DND-41 (cell line): ENCODE results near the gene DSCAML1.

Source experiments
- EZH2 ChIP-seq: IDR thresholded peaks from 3 replicates; pipeline ENCODE4 v1.6.1; 2012; ENCODE audit warnings: borderline replicate concordance, low read depth, mild to moderate bottlenecking, moderate library complexity, low read length, inconsistent platforms; ENCODE audit not compliant: severe bottlenecking
- TF ChIP-seq, protein P1 (sequence below): IDR thresholded peaks from 2 replicates; pipeline ENCODE4 v1.5.1; 2012; ENCODE audit warnings: borderline replicate concordance, low read length, moderate library complexity, mild to moderate bottlenecking; ENCODE audit not compliant: poor library complexity, severe bottlenecking; ENCODE audit errors: extremely low read depth

- TF ChIP-seq, protein P1, sequence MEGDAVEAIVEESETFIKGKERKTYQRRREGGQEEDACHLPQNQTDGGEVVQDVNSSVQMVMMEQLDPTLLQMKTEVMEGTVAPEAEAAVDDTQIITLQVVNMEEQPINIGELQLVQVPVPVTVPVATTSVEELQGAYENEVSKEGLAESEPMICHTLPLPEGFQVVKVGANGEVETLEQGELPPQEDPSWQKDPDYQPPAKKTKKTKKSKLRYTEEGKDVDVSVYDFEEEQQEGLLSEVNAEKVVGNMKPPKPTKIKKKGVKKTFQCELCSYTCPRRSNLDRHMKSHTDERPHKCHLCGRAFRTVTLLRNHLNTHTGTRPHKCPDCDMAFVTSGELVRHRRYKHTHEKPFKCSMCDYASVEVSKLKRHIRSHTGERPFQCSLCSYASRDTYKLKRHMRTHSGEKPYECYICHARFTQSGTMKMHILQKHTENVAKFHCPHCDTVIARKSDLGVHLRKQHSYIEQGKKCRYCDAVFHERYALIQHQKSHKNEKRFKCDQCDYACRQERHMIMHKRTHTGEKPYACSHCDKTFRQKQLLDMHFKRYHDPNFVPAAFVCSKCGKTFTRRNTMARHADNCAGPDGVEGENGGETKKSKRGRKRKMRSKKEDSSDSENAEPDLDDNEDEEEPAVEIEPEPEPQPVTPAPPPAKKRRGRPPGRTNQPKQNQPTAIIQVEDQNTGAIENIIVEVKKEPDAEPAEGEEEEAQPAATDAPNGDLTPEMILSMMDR = no peak
- TF ChIP-seq EZH2 = no peak
These were observed 329.2 kb downstream of the DSCAML1 start for GRCh38 chr11:117467770-117468169.
